Measurements from ENCODE around the gene RRM2.

Gene RRM2

GRCh38 chr2:10159086-10159485, 36.5 kb downstream of the RRM2 start:
- Histone ChIP-seq H3K27me3 (ENCODE audit: insufficient read depth, low read length) (no peaks in the 10 kb centered on the region), H3K4me1 (ENCODE audit: insufficient read depth, low read length) (peaks cover 24% of the 10 kb centered on the region), H3K36me3 (ENCODE audit: insufficient read depth, low read length) (peaks cover 9% of the 10 kb centered on the region), H3K4me3 (ENCODE audit: low read length) (no peak overlapping the region), H2AFZ (ENCODE audit: low read depth, low read length) (no peak overlapping the region), H3K9me3 (ENCODE audit: low read length) (no peaks in the 10 kb centered on the region)

GRCh38 chr2:10159581-10160131, 37.1 kb downstream of the RRM2 start:
- H2AFZ ChIP-seq (ENCODE audit: low read depth, low read length): no peak overlapping the region
- H3K4me3 ChIP-seq (ENCODE audit: low read length): no peak overlapping the region
- H3K4me1 ChIP-seq (ENCODE audit: insufficient read depth, low read length): peaks cover 25% of the 10 kb centered on the region
- H3K9me3 ChIP-seq (ENCODE audit: low read length): no peaks in the 10 kb centered on the region
- H3K27me3 ChIP-seq (ENCODE audit: insufficient read depth, low read length): no peaks in the 10 kb centered on the region
- H3K36me3 ChIP-seq (ENCODE audit: insufficient read depth, low read length): peaks cover 9% of the 10 kb centered on the region

DNA sequence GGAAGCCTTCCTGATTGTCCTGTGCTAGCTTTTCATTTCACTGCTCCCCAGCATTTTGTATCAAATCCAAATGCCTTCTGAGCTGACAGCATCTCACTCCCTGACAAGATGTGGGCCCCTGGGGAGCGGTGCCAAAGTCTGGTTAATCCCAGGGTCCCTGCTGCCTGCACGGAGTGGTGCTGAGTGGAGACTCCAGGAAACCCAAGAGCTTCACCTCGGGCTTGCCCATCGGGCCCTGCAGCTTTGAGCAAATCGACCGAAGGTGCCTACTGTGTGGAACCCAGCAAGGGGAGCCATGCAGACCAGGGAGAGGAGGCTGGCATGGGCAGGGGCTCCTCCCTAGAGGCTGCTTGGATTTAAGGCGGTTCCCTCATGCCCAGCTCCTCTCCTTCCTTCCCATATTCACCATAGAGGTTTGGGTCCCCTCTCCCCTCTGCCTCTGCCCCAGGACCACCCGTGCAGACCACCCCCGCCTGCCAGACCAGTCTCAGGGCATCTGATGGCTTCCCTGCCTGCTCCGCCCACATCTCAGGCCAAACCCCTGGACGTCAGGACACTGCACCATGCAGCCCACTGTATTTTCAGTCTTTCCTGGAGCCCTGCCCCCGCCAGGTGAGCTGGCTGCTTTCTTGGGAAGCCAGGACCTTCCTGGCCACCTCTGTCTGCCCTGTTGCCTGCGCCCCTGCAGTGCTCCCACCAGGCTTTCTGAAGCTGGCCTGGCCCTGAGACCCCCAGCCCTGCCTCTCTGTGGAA, 37.8 kb downstream of the RRM2 start:
- H3K4me1 ChIP-seq (ENCODE audit: insufficient read depth, low read length): peaks cover 25% of the 10 kb centered on the region
- no peaks in the 10 kb centered on the region for H3K9me3 ChIP-seq (ENCODE audit: low read length)
- no peak overlapping the region for H2AFZ ChIP-seq (ENCODE audit: low read depth, low read length)
- no peak overlapping the region for H3K4me3 ChIP-seq (ENCODE audit: low read length)
- peaks cover 6% of the 10 kb centered on the region for H3K36me3 ChIP-seq (ENCODE audit: insufficient read depth, low read length)
- H3K27me3 ChIP-seq (ENCODE audit: insufficient read depth, low read length): no peaks in the 10 kb centered on the region

DNA sequence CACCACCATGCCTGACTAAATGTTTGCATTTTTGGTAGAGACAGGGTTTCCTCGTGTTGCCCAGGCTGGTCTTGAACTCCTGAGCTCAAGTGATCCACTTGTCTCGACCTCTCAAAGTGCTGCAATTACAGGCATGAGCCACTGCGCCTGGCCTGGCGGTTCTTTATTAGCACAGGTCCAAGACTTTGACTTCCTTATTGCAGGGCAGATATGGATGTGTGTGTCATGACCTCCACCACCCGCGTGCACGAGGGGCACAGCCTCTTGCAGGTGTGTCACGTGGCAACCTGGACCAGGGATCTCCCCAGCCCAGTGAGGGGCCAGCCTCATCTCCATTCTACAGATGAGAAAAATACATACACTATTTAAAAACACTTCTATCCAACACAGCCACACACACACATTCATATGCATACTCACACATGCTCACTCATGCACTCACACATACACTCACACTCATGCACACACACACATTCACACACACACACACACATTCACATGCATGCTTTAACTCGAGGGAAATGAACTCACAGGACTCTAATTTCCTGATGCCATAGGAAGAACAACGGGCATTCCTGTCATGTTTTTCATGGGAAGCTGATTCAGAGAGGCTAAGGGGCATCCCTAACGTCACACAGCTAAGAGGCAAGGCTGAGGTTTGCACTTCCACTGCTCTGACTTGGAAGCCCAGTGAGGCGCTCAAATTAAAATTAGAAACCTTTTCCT, 38.8 kb downstream of the RRM2 start:
- no peak overlapping the region for H3K4me3 ChIP-seq (ENCODE audit: low read length)
- peaks cover 25% of the 10 kb centered on the region for H3K4me1 ChIP-seq (ENCODE audit: insufficient read depth, low read length)
- H2AFZ ChIP-seq (ENCODE audit: low read depth, low read length): no peak overlapping the region
- no peaks in the 10 kb centered on the region for H3K36me3 ChIP-seq (ENCODE audit: insufficient read depth, low read length)
- H3K27me3 ChIP-seq (ENCODE audit: insufficient read depth, low read length): no peaks in the 10 kb centered on the region
- H3K9me3 ChIP-seq (ENCODE audit: low read length): no peaks in the 10 kb centered on the region

- peaks cover 25% of the 10 kb centered on the region for H3K4me1 ChIP-seq (ENCODE audit: insufficient read depth, low read length)
- no peak overlapping the region for H3K4me3 ChIP-seq (ENCODE audit: low read length)
- no peaks in the 10 kb centered on the region for H3K9me3 ChIP-seq (ENCODE audit: low read length)
- no peak overlapping the region for H2AFZ ChIP-seq (ENCODE audit: low read depth, low read length)
- no peaks in the 10 kb centered on the region for H3K27me3 ChIP-seq (ENCODE audit: insufficient read depth, low read length)
- H3K36me3 ChIP-seq (ENCODE audit: insufficient read depth, low read length): no peaks in the 10 kb centered on the region
Measured at GRCh38 chr2:10161961-10162441, 39.5 kb downstream of the RRM2 start.

DNA sequence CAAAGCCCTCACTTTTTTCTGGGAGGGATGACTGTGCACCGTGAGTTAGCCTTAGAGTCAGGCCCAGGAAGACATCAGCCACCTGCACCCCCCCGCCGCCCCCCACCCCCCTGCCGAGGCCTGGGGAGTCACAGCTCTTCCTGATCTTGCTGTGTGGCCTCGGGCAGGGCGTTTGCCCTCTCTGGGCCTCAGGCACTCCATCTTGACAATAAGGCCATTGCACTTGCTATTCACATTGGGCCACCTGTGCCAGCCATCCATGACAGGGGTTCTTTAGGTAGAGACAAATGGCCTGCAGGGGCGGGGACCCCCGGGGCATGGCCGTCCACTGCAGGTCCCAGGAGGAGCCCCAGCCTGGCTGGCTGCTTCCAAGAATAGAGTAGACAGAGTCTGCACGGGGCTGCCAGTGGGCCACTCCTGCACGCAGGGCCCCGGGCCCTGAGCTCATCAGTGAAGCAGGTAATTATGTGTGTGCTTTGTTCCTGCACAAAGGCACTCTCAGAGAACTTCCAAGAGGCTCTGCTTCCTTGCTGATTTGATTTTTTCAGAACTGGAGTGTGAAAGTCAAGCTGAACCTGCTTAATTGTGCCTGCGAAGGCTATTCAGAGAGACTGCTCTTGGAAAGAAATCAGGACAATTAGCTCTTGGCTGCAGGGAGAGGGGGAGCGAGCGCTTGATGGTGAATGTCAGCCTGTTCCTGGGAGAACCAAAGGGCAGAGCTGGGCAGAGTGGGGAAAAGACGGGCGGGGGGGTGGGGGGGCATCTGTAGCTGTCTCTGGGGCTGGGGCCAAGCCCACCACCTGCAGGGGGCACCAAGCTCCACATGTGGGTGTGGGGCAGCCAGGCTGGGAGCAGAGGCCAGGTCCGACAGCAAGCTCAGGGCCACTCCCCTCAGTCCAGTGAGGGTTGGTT, 40.3 kb downstream of the RRM2 start:
- Histone ChIP-seq H3K36me3 (ENCODE audit: insufficient read depth, low read length) (no peaks in the 10 kb centered on the region), H3K9me3 (ENCODE audit: low read length) (no peaks in the 10 kb centered on the region), H3K4me1 (ENCODE audit: insufficient read depth, low read length) (peaks cover 32% of the 10 kb centered on the region), H3K27me3 (ENCODE audit: insufficient read depth, low read length) (no peaks in the 10 kb centered on the region), H3K4me3 (ENCODE audit: low read length) (no peak overlapping the region), H2AFZ (ENCODE audit: low read depth, low read length) (no peak overlapping the region)

GRCh38 chr2:10163498-10164486, 41.3 kb downstream of the RRM2 start:
- peaks cover 33% of the 10 kb centered on the region for H3K4me1 ChIP-seq (ENCODE audit: insufficient read depth, low read length)
- H3K4me3 ChIP-seq (ENCODE audit: low read length): no peak overlapping the region
- H3K27me3 ChIP-seq (ENCODE audit: insufficient read depth, low read length): no peaks in the 10 kb centered on the region
- H3K9me3 ChIP-seq (ENCODE audit: low read length): no peaks in the 10 kb centered on the region
- no peaks in the 10 kb centered on the region for H3K36me3 ChIP-seq (ENCODE audit: insufficient read depth, low read length)
- H2AFZ ChIP-seq (ENCODE audit: low read depth, low read length): no peak overlapping the region

DNA sequence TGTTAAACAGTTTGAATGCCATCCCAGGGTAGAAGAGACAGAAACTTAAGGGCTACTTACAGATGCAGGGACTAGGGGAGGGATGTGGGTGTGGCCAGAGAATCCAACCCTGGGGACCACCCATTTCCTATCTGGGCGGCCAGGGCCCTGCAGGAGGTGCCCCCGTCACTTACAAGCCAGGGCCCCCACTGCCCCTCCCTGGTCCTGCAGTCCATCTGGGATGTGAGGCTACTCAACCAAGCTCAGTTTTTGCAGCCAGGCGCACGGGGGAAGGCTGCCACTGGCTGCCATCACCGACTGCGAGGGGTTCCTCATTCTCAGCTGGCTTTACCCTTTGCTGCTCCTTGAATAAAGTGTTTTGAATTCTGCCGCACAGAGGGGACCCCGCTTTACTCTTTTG, 42.1 kb downstream of the RRM2 start:
- no peaks in the 10 kb centered on the region for H3K27me3 ChIP-seq (ENCODE audit: insufficient read depth, low read length)
- no peaks in the 10 kb centered on the region for H3K36me3 ChIP-seq (ENCODE audit: insufficient read depth, low read length)
- H3K9me3 ChIP-seq (ENCODE audit: low read length): no peaks in the 10 kb centered on the region
- peaks cover 25% of the 10 kb centered on the region for H3K4me1 ChIP-seq (ENCODE audit: insufficient read depth, low read length)
- H3K4me3 ChIP-seq (ENCODE audit: low read length): no peak overlapping the region
- H2AFZ ChIP-seq (ENCODE audit: low read depth, low read length): no peak overlapping the region

DNA sequence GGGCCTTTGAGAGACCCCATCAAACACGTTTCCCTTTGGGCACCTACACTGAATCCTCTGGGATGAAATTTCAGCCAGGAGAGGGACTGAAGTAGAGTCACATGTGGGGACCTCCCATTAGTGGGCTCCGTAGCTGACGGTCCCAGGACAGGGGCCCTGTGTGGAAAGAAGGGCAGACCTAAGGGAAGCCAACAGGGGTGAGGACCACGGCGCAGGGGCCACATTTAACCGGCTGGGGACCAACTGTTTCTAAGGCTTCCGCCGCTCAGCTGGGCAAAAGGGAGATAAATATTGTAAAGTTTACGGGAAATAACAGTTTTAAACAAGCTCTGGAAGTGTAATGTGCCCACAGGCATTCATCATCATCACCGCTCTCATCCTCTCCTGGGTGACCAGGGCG, 42.7 kb downstream of the RRM2 start:
- H3K4me3 ChIP-seq (ENCODE audit: low read length): no peak overlapping the region
- no peaks in the 10 kb centered on the region for H3K27me3 ChIP-seq (ENCODE audit: insufficient read depth, low read length)
- no peak overlapping the region for H2AFZ ChIP-seq (ENCODE audit: low read depth, low read length)
- no peaks in the 10 kb centered on the region for H3K36me3 ChIP-seq (ENCODE audit: insufficient read depth, low read length)
- no peaks in the 10 kb centered on the region for H3K9me3 ChIP-seq (ENCODE audit: low read length)
- peaks cover 26% of the 10 kb centered on the region for H3K4me1 ChIP-seq (ENCODE audit: insufficient read depth, low read length)

DNA sequence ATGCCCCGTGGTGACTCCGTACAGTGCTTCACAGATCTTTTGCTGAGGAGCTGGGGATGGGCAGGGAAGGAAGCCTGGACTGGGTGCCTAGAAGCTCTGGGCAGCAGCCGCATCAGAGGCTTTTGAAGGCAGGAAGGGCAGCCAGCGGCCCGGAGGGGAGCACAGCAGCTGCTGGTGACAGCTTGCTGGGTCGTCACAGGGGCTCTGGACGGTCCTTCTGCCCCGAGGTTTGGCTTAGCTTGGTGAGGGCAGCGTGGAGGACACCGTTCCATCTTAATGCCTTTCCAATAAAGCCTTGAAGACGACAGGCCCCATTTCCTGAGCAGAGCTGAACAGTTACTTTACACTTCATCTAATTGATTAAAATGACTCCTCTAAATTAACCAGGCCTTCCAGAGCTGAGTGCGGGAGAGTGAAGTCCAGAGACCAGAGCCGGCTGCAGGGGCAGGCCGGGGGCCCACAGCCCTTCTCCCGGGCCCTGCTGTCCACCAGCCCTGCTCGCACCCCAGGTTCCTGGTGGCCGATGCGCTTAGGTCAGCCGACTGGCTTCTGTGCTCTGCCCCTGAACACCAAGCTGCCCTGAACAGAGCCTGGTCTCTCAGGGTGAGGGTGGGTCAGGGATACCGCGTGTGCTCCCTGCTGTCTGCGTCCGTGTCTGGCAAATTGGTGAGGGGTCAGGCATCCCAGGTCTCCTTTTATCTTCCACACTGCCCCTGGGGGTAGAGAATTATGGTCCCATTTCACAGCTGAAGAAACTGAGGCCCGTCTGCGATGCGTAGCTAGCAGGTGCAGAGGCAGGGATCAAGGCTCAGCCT, 43.5 kb downstream of the RRM2 start:
- H3K27me3 ChIP-seq (ENCODE audit: insufficient read depth, low read length): no peaks in the 10 kb centered on the region
- no peak overlapping the region for H2AFZ ChIP-seq (ENCODE audit: low read depth, low read length)
- H3K36me3 ChIP-seq (ENCODE audit: insufficient read depth, low read length): no peaks in the 10 kb centered on the region
- H3K9me3 ChIP-seq (ENCODE audit: low read length): no peaks in the 10 kb centered on the region
- no peak overlapping the region for H3K4me3 ChIP-seq (ENCODE audit: low read length)
- H3K4me1 ChIP-seq (ENCODE audit: insufficient read depth, low read length): peaks cover 34% of the 10 kb centered on the region

- no peaks in the 10 kb centered on the region for H3K27me3 ChIP-seq (ENCODE audit: insufficient read depth, low read length)
- H3K4me1 ChIP-seq (ENCODE audit: insufficient read depth, low read length): peaks cover 41% of the 10 kb centered on the region
- H2AFZ ChIP-seq (ENCODE audit: low read depth, low read length): no peak overlapping the region
- H3K9me3 ChIP-seq (ENCODE audit: low read length): no peaks in the 10 kb centered on the region
- no peaks in the 10 kb centered on the region for H3K36me3 ChIP-seq (ENCODE audit: insufficient read depth, low read length)
- H3K4me3 ChIP-seq (ENCODE audit: low read length): no peak overlapping the region
Measured at GRCh38 chr2:10166676-10167292, 44.2 kb downstream of the RRM2 start.

Data from neuron (in vitro differentiated cells).